ENCODE measurements around the gene DAB2.

GRCh38 chr5:39340506-39340905 lies 84.3 kb downstream of the DAB2 start:
- TF ChIP-seq POLR2A (IDR thresholded peaks at IDR 0.05) (no peak), CTCF (IDR thresholded peaks at IDR 0.05) (no peak)

Data from thyroid gland (tissue), 4 donors.